Measurements from ENCODE around the gene GSTM3.
"Not testable (repeated sequence)": the region's sequence is repeated elsewhere in the genome, so short reads cannot be mapped to it uniquely, and the experiment has no call there.

Gene GSTM3

DNA sequence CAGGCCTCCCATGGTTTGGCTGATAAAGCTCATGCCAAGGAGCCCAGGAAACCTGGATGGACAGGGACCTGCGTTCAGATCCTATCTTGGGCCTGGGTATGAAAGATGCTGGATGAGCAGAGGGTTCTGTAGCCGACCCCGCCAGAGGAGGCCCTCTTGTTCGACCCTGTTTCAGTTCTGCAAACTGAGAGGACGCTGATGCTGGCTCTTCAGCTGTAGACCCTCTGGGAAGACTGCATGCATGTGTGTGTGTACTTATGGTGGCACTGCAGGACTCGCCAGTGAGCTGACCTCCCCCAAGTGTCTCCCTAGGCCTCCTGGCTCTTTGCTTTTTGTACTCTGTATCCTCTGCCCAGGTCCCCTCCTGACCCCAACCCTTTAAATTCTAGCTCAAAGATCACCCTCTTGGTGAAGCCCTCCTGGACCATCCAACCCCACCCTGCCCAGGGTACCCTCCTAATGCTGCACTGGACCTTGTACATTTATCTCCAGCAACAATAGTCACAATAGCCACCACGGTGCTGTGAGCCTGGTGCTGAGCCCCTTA is 21.3 kb upstream of the GSTM3 start:
- DNase-seq (ENCODE audit: low read depth, low spot score) = no peak

DNA sequence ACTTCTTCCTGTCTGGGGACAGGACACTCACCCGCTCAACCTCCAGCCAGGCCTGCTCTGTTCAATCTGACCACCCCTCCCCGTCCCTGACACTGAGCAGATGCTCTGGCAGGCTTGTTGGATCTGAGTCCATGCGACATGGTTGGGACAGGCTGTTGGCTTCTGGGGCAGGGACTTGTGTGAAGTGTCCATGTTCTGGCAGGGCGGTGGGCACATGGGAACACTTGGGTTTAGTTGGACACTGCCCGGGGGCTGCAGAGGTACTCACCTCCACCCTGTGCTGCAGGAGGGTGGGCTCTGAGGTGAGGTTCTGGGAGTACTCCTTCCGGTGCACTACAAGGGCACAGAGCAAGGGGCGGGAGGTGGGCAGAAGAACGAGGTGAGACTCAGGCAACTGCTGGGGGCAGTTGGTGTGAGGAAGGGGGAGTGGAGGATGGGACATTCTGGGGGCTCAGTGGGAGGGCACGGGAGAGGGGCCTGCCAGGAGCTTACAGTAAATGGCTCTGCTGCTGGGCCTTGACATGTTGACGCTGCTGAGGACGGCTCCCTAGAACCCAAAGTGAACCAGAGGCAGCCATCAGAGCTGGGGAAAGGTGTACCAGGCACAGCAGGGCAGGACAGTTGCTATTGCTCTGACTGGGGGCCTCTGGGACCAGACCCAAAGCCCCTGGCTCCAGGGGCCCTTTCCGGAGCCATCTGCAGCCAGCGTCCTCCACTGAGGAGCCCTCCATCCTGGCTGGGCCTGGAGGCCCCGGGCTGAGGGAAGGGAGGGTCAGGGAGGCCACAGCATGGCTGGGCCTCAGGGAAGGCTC is 20.6 kb upstream of the GSTM3 start:
- no peak for DNase-seq (ENCODE audit: low read depth, low spot score)

DNA sequence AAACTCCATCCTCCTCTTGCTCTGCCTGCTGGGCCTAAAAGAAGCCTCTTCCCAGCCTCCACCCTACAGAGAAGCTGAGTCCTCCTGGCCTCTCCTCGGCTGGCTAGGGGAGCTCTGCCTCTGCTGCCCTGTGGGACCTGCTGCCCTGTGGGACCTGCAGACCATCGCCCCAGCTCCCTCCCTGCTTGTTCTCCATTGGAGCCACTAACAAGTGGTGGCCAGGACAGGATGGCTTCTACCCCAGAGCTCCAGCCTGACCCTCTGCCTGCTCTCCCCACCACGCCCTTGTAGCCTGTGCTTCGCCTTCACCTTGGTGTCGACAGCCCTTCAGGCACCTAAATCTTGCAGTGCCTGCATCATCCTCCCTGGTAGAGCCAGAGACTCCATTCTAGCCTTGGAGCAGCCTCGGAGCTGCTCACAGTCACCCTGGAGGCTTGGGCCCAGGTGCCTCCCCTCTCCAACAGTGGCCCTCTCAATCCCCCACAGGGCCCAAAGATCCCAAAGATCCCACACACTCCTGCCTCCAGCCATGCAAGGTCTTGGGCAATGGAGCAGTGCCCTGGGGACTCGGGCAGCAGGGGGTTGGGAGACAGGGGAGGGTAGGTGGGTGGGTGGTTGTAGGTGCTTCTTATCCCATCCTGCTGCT is 19.9 kb upstream of the GSTM3 start:
- DNase-seq (ENCODE audit: low read depth, low spot score) = no peak

DNA sequence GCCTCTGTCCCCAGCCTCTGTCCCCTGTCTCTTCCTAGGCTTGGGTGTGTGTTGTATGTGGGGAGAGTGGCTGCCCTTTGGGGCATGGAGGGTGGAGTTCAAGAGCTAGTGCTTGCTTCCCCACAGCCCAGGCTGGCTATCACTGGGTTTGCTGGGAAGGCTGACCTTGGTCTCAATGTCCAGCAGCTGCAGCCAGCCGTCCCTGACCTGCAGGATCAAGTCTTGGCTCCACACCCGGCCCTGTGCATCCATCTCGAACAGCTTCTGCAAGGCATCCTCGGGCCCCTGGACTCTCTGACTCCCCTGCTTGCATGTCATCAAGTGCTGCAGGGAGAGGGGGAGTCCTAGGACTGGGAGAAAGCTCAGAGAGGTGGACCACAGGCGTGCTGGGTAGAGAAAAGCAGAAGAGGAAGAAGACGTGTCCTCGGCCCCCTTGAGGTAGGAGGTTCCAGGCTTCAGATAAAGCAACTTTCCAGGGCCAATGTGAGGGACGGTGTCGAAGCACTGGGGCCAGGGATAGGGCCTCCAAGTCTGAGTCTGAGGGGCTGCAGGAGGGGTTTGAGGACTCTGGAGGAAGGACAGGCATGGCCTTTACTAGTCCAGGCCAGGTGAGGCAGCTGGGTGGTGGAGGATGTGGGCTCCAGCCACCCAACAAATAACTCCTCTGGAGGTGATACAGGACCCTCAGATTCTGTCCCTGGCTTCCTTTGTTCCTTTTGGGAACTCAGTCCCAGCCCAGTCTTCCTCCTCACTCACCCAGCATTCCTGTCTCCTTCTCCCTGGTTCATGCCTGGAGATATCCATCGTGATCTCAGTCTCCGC is 18.9 kb upstream of the GSTM3 start:
- DNase-seq (ENCODE audit: low read depth, low spot score) = no peak

DNA sequence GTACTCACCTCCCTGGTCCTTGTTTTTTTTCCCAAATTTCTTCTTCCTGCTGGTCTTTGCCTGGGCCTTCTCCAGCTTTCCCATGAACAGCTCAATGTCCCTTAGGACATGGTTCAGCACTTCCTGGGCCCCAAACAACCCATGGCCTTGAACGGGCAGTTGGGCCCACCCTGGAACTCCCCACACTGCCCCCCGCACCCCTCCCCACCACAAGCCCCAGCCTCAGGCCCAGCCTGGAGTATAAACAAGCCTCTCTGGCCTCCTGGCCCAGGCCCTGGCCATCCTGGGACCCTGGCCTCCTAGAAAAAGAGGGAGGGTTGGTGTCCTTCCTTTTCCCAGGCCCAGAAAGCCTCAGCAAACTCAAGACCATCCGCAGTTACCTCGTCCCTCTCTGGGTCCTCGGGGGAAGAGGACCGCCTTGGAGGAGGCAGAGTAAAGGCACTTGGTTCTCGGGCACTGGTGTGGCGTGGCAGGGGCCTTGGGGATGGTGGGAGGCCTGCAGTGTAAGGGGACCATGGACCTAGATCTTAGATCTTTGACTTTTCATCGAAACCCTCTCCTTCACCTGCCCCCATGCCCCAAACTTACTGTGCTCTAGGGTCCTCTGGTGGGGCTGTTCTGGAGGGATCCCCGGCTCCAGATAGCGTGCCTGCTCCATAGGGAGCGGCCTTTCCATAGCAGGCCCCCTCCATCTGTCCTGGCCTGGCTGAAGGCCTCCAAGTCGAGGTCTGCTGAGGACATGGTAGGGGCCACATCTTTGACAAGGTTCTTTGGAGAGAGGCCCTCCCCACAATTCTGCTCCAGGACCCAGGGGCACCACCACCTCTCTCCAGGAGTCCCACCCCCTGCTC is 17.3 kb upstream of the GSTM3 start:
- DNase-seq (ENCODE audit: low read depth, low spot score) = no peak

DNA sequence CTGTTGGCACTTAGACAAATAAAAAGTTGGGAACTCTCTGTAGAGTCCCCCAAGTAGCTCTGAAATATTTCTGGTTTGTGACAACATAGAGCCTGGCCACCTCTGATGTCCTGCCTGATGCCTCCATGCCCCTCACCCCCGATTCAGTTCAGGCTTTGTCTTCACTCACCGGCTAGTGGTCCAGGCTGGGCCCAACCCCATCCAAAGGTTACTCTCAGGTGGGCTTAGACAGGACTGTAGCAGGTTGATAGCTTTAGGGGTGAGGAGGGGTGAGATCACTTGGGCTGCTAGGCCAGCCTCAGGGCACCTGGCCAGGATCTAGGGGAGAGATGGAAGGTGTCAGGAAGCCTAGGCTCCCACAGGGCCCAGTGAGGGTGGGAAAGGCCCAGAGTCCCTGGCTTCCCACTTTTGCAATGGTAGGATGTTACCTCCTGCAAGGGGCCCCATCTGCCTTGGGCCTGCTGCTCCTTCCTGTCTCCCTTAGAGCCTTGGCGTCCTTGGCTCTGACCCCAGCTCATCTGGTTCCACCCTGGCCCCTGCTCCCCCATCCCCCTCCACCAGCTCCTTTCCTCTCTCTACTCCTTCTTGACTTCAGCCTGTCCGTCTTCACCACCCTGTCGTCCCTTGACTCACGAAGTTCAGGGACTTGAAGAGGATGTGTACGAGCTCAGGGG is 16.1 kb upstream of the GSTM3 start:
- no peak for DNase-seq (ENCODE audit: low read depth, low spot score)

DNA sequence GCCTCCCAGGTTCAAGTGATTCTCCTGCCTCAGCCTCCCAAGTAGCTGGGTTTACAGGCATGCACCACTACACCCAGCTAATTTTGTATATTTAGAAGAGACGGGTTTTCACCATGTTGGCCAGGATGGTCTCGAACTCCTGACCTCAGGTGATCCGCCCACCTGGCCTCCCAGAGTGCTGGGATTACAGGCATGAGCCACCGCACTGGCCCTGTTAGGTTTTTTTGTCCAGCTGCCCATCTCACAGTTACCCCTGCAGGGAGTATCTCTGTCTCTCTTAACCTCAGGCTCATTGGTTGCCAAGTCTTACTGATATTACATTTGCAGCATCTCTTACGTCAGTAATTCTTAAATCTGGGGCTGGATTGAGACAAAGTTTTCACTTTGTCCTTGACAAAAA is 15.5 kb upstream of the GSTM3 start:
- not testable (repeated sequence) for DNase-seq (ENCODE audit: low read depth, low spot score)

DNA sequence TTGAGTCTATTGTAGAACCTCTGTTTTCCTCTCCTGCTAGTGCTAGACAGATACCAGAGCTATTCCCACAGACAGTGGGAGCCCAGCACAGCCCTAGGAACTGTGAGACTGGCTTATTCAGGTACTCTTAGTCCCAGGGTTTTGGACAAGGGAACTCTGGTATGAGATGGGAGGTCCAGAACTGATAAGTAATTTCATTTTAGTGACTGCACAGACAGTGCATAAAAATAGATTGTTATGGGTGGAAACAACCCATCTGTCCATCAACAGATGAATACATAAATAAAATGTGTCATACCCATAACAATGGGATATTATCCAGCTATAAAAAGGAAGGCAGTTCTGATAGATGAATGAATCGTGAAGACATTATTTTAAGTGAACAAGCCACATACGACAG is 13.9 kb upstream of the GSTM3 start:
- no peak for DNase-seq (ENCODE audit: low read depth, low spot score)

DNA sequence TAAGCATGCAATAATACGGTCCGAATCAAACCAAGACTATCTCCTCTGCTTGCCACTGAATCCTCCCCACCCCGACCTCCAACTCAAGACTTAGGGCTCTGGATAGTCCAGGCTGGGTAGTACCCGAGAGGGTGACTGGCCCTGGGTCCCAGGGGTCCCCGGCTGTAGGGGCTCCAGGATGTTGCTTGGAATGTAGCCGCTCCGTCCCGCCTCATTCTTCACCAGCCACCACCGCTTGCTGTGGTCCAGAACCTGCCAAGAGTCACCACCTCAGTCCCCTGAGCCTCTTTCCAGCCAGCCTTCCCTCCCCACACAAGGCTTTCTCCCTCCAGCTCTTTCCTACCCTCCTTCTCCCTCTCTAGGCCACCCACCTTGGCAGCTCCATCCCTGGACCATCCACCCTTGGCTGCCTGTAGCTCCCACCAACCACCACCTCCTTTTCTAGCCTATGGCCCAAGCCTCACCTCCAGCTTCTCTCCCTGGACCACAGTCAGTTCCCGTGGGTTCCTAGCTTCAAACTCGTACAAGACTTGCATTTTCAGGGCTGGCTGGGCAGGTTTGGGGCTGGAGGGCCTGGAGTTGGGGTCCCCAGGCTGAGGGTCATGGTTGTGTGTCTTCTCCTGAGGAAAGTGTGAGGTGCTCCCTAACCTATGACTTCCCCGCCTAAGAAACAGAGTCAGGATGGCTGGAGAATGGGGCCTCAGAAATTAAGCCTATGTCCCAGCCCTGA is 10.9 kb upstream of the GSTM3 start:
- DNase-seq (ENCODE audit: low read depth, low spot score) = no peak

DNA sequence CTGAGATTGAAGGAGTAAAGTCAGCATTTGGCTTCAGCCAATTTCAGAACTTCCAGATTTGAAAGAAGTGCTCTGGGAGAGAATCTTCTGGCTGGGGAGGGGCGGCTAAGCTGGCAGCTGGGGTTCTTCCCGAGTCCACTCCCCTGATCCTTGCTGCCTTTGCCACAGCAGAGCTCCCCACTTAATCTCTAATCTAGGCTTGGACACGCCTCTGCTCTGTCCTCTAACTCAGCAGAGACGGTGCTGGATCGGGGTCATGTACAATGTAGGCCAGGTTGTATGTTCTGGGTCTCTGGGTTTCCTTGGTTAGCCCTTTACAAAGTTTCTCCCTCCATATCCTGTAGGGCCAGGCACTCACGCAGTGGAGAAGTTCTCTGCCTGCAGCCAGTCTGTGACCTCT is 10.1 kb upstream of the GSTM3 start:
- DNase-seq (ENCODE audit: low read depth, low spot score) = no peak

DNA sequence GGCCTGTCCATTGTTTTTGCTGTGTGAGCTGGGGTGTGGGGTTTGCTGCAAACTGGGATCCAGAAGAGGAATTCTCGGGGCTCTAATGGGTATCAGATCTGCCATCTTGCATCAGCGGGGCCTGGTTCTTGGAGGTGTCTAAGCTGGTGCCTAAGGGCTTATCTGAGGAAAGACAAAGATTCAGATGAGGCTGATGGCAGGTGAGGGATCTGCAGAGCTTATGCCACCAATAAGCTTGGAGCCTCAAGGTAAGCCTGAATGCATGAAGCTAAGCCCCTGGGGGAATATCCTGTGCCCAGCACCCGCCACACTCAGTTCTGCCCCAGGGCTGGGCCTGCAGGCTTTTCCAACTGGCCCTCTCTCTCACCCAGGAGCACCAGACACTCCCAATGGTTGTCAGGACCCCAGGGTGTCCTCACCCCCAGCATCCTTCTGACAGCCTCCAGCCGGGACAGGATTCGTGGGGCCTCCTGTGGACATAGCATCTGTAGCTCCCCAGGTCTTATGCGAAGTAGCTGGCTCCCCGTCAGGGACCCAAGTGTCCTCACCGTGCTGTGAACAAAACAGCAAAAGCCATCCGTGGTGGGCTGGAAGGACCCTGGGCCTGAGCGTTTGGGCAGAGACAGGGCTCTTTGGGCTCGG is 9.5 kb upstream of the GSTM3 start:
- DNase-seq (ENCODE audit: low read depth, low spot score) = no peak

DNA sequence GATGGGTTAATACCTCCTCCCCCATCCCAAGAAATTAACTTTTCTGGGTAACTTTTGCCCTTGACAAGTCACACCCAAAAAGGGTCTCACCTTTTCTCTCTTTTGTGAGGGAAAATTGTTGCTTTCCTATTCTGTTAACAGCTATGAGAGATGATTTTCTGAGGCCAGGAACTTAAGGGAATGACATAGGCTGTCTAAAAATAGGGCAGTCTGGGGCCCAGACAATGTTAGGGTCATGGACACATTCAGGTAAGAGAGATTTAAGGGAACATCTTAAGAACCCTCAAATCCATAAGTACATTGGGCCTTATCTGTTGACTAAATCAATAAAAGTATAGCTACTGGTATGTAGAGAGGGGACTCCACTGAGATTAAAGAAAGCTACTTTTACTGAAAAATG is 8.4 kb upstream of the GSTM3 start:
- DNase-seq (ENCODE audit: low read depth, low spot score) = no peak

DNA sequence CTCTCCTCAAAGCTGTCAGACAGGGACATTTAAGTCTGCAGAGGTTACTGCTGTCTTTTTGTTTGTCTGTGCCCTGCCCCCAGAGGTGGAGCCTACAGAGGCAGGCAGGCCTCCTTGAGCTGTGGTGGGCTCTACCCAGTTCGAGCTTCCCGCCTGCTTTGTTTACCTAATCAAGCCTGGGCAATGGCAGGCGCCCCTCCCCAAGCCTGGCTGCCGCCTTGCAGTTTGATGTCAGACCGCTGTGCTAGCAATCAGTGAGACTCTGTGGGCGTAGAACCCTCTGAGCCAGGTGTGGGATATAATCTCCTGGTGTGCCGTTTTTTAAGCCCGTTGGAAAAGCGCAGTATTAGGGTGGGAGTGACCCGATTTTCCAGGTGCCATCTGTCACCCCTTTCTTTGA is 7.5 kb upstream of the GSTM3 start:
- not testable (repeated sequence) for DNase-seq (ENCODE audit: low read depth, low spot score)

DNA sequence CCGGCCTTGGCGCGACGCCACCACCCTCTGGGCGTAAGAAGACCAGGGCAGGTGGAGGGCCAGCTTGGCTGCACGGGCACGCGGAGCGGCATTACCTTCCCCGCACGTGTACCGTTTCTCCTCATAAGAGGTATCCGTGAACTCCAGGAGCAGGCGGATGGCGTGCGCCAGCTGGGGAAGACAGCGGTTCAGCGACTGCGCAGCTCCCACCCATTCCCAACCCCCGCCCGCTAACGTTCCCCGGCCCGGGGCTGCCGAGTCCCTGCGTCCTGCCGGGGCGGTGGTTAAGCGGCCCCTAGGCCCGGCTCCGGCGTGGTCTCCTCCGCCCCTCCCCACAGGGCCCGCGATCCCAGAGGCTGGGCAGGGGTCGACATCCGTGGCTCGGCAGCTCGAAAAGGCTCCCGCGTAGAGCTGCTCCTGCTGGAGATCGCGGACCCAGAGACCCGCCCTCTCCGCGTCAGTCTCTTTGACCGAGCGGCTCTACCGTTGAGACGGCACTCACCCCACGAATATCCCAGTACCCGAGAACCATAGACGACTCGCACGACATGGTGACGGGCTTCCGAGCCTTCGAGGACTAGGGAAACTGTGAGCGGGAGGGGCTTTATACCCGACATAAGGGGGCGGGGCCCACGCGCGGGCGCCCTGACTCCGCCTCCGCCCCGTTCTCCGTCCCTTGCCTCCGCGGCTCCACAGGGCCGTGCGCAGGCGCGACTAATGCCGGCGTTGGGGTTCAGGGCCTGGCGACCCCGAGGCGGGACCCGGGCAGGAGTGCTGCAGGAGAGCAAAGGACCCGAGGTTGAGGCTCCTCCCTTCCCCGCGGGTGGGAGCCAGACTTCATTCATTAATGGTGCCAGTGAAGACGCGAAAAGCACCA is 862 bp downstream of the GSTM3 start:
- DNase-seq (ENCODE audit: low read depth, low spot score) = peak; percentile 60

DNA sequence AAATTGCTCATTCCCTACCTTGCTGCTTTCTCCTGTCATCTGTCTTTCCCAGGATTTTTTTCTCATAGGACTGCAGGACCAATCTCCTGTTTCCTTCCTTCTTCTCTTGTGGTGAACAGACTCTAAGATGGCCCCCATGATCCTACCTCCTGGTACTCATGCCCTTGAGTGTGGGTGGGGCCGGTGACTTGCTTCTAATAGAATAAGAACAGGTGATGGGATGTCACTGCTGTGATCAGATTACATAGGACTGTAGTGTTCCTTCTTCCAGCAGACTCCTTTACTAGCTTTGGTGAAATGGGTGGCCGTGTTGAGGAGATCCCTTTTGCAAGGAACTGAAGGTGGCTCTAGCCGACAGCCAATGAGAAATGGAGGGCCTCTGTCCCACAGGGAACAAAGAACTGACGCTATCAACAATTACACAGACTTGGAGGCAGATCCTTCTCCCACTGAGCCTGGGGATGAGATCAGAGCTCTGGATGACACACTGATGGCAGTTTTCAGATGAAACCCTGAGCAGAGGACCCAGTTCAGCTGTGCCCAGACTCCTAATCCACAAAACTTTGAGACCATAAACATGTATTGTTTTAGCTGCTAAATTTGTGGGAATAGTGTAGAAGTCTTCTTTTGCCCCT is 7.5 kb downstream of the GSTM3 start:
- DNase-seq (ENCODE audit: low read depth, low spot score) = no peak

DNA sequence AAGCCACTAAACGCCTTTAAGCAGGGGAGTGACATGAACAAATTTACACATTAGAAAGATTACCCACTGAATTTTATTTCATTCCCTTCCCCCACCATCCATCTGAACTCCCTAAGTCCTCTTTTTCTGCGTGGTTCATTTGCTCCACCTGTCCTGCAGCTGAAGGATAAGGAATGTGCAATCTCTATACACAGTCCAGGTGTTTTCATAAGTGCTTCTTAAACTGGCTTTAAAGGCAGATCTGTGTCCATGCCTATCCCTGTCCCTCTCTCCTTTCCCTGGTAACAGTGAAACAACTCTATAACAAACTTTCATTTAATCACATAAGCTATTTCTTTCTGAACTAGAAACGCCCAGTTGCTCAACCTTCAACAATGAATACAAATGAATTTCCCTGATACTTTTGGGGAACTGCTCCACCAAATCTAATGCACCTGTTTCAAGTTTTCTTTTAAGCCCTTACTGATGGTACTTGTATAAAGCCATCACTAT is 8.4 kb downstream of the GSTM3 start:
- DNase-seq (ENCODE audit: low read depth, low spot score) = no peak

DNA sequence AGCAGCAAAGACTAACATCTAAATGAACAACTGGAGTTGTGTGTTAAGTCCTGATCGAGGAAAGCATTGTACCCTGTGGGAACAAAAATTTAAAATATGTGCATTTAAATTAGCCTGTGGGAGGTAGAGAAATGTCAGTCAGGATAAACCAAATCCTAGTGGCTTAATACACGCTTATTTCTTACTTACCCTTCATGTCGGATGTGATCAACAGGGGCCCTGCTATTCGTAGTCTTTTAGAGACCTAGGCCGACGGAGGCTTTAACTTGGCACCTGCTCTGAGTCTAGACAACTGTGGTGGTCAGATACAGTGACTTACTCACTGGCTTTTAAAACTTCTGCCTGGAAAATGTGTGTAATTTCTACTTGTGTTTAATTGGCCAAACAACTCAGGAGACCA is 10.2 kb downstream of the GSTM3 start:
- no peak for DNase-seq (ENCODE audit: low read depth, low spot score)

DNA sequence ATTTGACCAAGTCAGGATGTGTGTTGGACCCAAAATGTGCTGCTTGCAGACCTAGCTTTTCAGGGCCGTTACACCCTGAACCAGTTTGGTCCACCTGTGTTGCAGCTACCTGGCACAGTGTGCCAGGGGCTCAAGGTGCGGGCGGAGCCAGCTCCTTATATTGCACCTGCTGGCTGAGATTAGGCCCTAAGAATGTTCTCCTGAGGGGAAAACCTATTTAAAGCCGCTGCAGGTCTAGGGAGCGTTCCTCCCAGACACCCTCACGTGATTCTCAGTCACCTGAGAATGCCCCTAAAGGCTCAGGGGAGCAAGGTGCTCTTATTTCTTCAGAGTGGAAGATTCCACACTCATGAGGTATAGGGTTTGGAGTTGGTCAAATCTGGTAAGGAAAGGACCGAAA is 12.0 kb downstream of the GSTM3 start:
- no peak for DNase-seq (ENCODE audit: low read depth, low spot score)

Measured in activated naive CD8-positive, alpha-beta T cell treated with anti-CD3 and anti-CD28 coated beads, Interleukin-2, amount 50 U/mL, for 16 hours (primary cell).